SU-DHL-6 (cell line): ENCODE data around the gene SH3RF3.

ENCODE experiments used
- H2AFZ ChIP-seq: fragments of 200-600 bp; sonication (generic); 2 replicates; pipeline ENCODE4 v1.6.1; 2014; ENCODE audit warnings: low read depth, mild to moderate bottlenecking, moderate library complexity, mixed read lengths, antibody characterized with exemption, low read length; ENCODE audit not compliant: severe bottlenecking
- H3F3A ChIP-seq: fragments of 200-600 bp; shearing (Covaris generic); 2 replicates; pipeline ENCODE4 v1.6.0; 2016; ENCODE audit warnings: antibody characterized with exemption, mild to moderate bottlenecking; ENCODE audit not compliant: insufficient read depth
- H3K27ac ChIP-seq: fragments of 200-600 bp; sonication (generic); 2 replicates; pipeline ENCODE4 v1.5.1; 2016; ENCODE audit warnings: low read depth, mild to moderate bottlenecking, low read length, moderate library complexity, mixed read lengths
- H3K27me3 ChIP-seq: fragments of 200-600 bp; sonication (generic), shearing (Covaris generic); 2 replicates; pipeline ENCODE4 v1.6.0; 2014; ENCODE audit warnings: mild to moderate bottlenecking, low read length
- H3K36me3 ChIP-seq: fragments of 200-600 bp; sonication (generic); 2 replicates; pipeline ENCODE4 v1.6.1; 2014; ENCODE audit warnings: mild to moderate bottlenecking, low read length, mixed read lengths
- H3K4me2 ChIP-seq: fragments of 300-600, 200-600 bp; shearing (Covaris generic), sonication (generic); 2 replicates; pipeline ENCODE4 v1.6.0; 2014; ENCODE audit warnings: low read length, low read depth, mild to moderate bottlenecking; ENCODE audit not compliant: poor library complexity, severe bottlenecking
- H3K4me3 ChIP-seq: fragments of 200-600 bp; sonication (generic); 2 replicates; pipeline ENCODE4 v1.5.1; 2014; ENCODE audit warnings: antibody characterized with exemption, low read length, mild to moderate bottlenecking, mixed read lengths; ENCODE audit not compliant: insufficient read depth, poor library complexity, severe bottlenecking
- H3K79me2 ChIP-seq: fragments of 200-600 bp; sonication (generic); 2 replicates; pipeline ENCODE4 v1.6.1; 2014; ENCODE audit warnings: mild to moderate bottlenecking, low read length, moderate library complexity; ENCODE audit not compliant: insufficient read depth
- H3K9ac ChIP-seq: fragments of 200-600 bp; sonication (generic); 2 replicates; pipeline ENCODE4 v1.7.0; 2014; ENCODE audit warnings: mild to moderate bottlenecking, low read length
- H3K9me2 ChIP-seq: fragments of 200-600 bp; sonication (generic); replicated peaks from 2 replicates; pipeline ENCODE4 v1.6.1; 2014; ENCODE audit warnings: low read length; ENCODE audit not compliant: insufficient read depth
- H3K9me3 ChIP-seq: fragments of 200-600 bp; sonication (generic); 2 replicates; pipeline ENCODE4 v1.6.1; 2014; ENCODE audit warnings: low read length, mixed read lengths; ENCODE audit not compliant: insufficient read depth
- H4K20me1 ChIP-seq: fragments of 200-600 bp; sonication (generic); 2 replicates; pipeline ENCODE4 v1.6.1; 2014; ENCODE audit warnings: low read depth, mild to moderate bottlenecking, antibody characterized with exemption, low read length, moderate library complexity, mixed read lengths
- EZH2phosphoT487 ChIP-seq: fragments of 200-600 bp; sonication (generic), shearing (Covaris generic); conservative IDR thresholded peaks from 2 replicates; pipeline ENCODE4 v1.6.1; 2018; ENCODE audit warnings: mild to moderate bottlenecking, antibody characterized with exemption, low read length, moderate library complexity, mixed read lengths
- TF ChIP-seq, protein P1 (sequence below): fragments of 200-600 bp; sonication (generic); IDR thresholded peaks from one replicate; pipeline ENCODE4 v1.5.1; 2017; ENCODE audit warnings: antibody characterized with exemption, mild to moderate bottlenecking, low read length, moderate library complexity; ENCODE audit not compliant: insufficient read depth, poor library complexity, severe bottlenecking

Gene SH3RF3

DNA sequence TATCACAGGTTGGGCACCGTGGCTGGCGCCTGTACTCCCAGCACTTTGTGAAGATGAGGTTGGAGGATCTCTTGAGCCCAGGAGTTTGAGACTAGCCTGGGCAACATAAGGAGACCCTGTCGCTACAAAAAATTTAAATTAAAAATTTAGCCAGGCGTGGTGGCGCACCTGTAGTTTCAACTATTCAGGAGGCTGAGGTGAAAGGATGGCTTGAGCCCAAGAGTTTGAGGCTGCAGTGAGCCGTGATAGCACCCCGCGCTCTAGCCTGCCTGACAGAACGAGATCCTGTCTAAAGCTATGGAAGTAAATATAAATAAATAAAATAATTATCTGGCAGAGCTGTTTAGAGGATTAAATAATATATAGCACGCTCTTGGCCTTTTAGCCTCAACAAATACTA, 1.4 kb upstream of the SH3RF3 start:
- H3K36me3 ChIP-seq, result no peaks in the 10 kb centered on the region
- H3K27me3 ChIP-seq, result no peaks in the 10 kb centered on the region
- H3K4me2 ChIP-seq, result no peak overlapping the region
- no peak for TF ChIP-seq EZH2phosphoT487
- TF ChIP-seq, protein P1, sequence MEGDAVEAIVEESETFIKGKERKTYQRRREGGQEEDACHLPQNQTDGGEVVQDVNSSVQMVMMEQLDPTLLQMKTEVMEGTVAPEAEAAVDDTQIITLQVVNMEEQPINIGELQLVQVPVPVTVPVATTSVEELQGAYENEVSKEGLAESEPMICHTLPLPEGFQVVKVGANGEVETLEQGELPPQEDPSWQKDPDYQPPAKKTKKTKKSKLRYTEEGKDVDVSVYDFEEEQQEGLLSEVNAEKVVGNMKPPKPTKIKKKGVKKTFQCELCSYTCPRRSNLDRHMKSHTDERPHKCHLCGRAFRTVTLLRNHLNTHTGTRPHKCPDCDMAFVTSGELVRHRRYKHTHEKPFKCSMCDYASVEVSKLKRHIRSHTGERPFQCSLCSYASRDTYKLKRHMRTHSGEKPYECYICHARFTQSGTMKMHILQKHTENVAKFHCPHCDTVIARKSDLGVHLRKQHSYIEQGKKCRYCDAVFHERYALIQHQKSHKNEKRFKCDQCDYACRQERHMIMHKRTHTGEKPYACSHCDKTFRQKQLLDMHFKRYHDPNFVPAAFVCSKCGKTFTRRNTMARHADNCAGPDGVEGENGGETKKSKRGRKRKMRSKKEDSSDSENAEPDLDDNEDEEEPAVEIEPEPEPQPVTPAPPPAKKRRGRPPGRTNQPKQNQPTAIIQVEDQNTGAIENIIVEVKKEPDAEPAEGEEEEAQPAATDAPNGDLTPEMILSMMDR, result no peak
- H3K9me3 ChIP-seq, result no peaks in the 10 kb centered on the region
- no peak overlapping the region for H3K27ac ChIP-seq
- H3K4me3 ChIP-seq, result no peak overlapping the region
- no peaks in the 10 kb centered on the region for H3K79me2 ChIP-seq
- H3K9me2 ChIP-seq, result no peaks in the 10 kb centered on the region
- no peak overlapping the region for H2AFZ ChIP-seq
- no peaks in the 10 kb centered on the region for H4K20me1 ChIP-seq
- no peak overlapping the region for H3K9ac ChIP-seq
- no peaks in the 10 kb centered on the region for H3F3A ChIP-seq

- Histone ChIP-seq H3K4me3 (no peak overlapping the region), H3K9ac (no peak overlapping the region), H3K27ac (no peak overlapping the region), H3K27me3 (no peaks in the 10 kb centered on the region), H3F3A (no peaks in the 10 kb centered on the region), H3K79me2 (no peaks in the 10 kb centered on the region), H3K4me2 (no peak overlapping the region), H3K9me3 (no peaks in the 10 kb centered on the region), H2AFZ (no peak overlapping the region), H4K20me1 (no peaks in the 10 kb centered on the region), H3K36me3 (no peaks in the 10 kb centered on the region), H3K9me2 (no peaks in the 10 kb centered on the region)
- no peak for TF ChIP-seq EZH2phosphoT487
- TF ChIP-seq, protein P1, result no peak
Measured at GRCh38 chr2:109128048-109128615, 873 bp upstream of the SH3RF3 start.

DNA sequence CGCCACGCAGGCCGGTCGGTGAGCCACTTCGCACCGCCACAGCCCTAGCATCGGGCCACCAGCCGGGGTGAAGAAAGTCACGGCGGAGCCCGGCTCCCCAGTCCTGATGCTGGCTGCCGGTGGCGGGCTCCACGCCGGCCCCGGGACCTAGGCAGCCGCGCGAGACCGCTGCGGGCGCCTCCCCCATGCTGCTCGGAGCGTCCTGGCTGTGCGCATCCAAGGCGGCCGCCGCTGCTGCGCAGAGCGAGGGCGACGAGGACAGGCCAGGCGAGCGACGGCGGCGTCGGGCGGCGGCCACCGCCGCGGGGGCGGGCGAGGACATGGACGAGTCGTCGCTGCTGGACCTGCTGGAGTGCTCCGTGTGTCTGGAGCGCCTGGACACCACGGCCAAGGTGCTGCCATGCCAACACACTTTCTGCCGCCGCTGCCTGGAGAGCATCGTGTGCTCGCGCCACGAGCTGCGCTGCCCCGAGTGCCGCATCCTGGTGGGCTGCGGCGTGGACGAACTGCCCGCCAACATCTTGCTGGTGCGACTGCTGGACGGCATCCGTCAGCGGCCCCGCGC, 433 bp downstream of the SH3RF3 start:
- Histone ChIP-seq H3K27ac (no peak overlapping the region), H3K36me3 (no peaks in the 10 kb centered on the region), H3K9ac (no peak overlapping the region), H3K79me2 (no peaks in the 10 kb centered on the region), H4K20me1 (no peaks in the 10 kb centered on the region), H3F3A (no peaks in the 10 kb centered on the region), H3K9me2 (no peaks in the 10 kb centered on the region), H3K9me3 (no peaks in the 10 kb centered on the region), H3K4me2 (no peak overlapping the region), H3K4me3 (no peak overlapping the region), H2AFZ (no peak overlapping the region), H3K27me3 (no peaks in the 10 kb centered on the region)
- no peak for TF ChIP-seq EZH2phosphoT487
- TF ChIP-seq, protein P1, result no peak
